Endothelial cell (in vitro differentiated cells): ENCODE measurements around the gene ZNF320. TPM values are rescaled to one million over a fixed set of nuclear protein-coding genes. Genes with fewer than 3 reads are reported as not detected.
"Not testable (repeated sequence)": the region's sequence is repeated elsewhere in the genome, so short reads cannot be mapped to it uniquely, and the experiment has no call there.

ENCODE experiments used
- DNase-seq: peaks from one replicate; pipeline ENCODE4 v3.0.0; 2021; ENCODE audit warnings: low spot score
- H3K27ac Mint-ChIP-seq: one replicate; pipeline ENCODE4 v1.8.0; 2021; ENCODE audit warnings: mixed read lengths, inconsistent platforms; ENCODE audit not compliant: unreplicated experiment
- H3K27me3 Mint-ChIP-seq: one replicate; pipeline ENCODE4 v1.8.0; 2021; ENCODE audit warnings: mild to moderate bottlenecking, moderate library complexity, mixed read lengths, inconsistent platforms; ENCODE audit not compliant: unreplicated experiment
- H3K36me3 Mint-ChIP-seq: one replicate; pipeline ENCODE4 v1.8.0; 2021; ENCODE audit warnings: mild to moderate bottlenecking, low read depth, mixed read lengths, inconsistent platforms; ENCODE audit not compliant: unreplicated experiment
- H3K4me1 Mint-ChIP-seq: one replicate; pipeline ENCODE4 v1.8.0; 2021; ENCODE audit warnings: mild to moderate bottlenecking, mixed read lengths, inconsistent platforms; ENCODE audit not compliant: unreplicated experiment
- H3K4me3 Mint-ChIP-seq: one replicate; pipeline ENCODE4 v1.8.0; 2021; ENCODE audit warnings: mild to moderate bottlenecking, mixed read lengths, inconsistent platforms; ENCODE audit not compliant: unreplicated experiment
- H3K9me3 Mint-ChIP-seq: one replicate; pipeline ENCODE4 v1.8.0; 2021; ENCODE audit warnings: mixed read lengths, inconsistent platforms; ENCODE audit not compliant: unreplicated experiment
- total RNA-seq: library from RNA; stranded (reverse); fragmentation: NEBNext Ultra II Directional; extraction: Animal tissue kit (Norgen Biotek cat#: 25700); gene quantifications from one replicate; pipeline ENCODE4 v1.2.1, GENCODE V29; 2021; ENCODE audit not compliant: unreplicated experiment
- TF ChIP-seq, protein P1 (sequence below): fragments of 200-600 bp; sonication (generic); IDR thresholded peaks from one replicate; pipeline ENCODE4 v1.5.0; 2021; ENCODE audit warnings: antibody characterized with exemption; ENCODE audit not compliant: unreplicated experiment

The ZNF320 gene
- total RNA-seq, 1 donor from 2014 or later: 34.7 TPM

- peaks cover 14% of the 10 kb centered on the region for H3K4me1 Mint-ChIP-seq
- H3K36me3 Mint-ChIP-seq: peaks cover 12% of the 10 kb centered on the region
- TF ChIP-seq, protein P1, sequence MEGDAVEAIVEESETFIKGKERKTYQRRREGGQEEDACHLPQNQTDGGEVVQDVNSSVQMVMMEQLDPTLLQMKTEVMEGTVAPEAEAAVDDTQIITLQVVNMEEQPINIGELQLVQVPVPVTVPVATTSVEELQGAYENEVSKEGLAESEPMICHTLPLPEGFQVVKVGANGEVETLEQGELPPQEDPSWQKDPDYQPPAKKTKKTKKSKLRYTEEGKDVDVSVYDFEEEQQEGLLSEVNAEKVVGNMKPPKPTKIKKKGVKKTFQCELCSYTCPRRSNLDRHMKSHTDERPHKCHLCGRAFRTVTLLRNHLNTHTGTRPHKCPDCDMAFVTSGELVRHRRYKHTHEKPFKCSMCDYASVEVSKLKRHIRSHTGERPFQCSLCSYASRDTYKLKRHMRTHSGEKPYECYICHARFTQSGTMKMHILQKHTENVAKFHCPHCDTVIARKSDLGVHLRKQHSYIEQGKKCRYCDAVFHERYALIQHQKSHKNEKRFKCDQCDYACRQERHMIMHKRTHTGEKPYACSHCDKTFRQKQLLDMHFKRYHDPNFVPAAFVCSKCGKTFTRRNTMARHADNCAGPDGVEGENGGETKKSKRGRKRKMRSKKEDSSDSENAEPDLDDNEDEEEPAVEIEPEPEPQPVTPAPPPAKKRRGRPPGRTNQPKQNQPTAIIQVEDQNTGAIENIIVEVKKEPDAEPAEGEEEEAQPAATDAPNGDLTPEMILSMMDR: peak; percentile 15
- H3K9me3 Mint-ChIP-seq, H3K27me3 Mint-ChIP-seq: not testable (repeated sequence)
- H3K27ac Mint-ChIP-seq: peak within 1 kb of the TSS; percentile 55
- peak; percentile 57 for DNase-seq
- H3K4me3 Mint-ChIP-seq: peak within 1 kb of the TSS; percentile 92
These were observed 39.9 kb downstream of the ZNF320 start, which contains the start of gene ZNF468 for GRCh38 chr19:52857378-52858191. TSS of gene ZNF468 (minus strand) at chr19:52857619. CDS start at chr19:52854272, 3,347 bp downstream.

GRCh38 chr19:52856540-52857377, 40.7 kb downstream of the ZNF320 start:
- Mint-ChIP-seq H3K27ac (peak overlapping the region; percentile 55), H3K4me1 (peaks cover 14% of the 10 kb centered on the region), H3K4me3 (peak overlapping the region; percentile 92), H3K36me3 (peaks cover 16% of the 10 kb centered on the region)
- H3K27me3 Mint-ChIP-seq, H3K9me3 Mint-ChIP-seq: not testable (repeated sequence)
- DNase-seq: peak; percentile 8

Other genes with a start within 250 kb of the ZNF320 start
- gene ZNF611, start 162.6 kb downstream of the ZNF320 start, total RNA-seq: 29.9 TPM
- gene ZNF600, start 110.8 kb downstream of the ZNF320 start, total RNA-seq: 6.6 TPM
- gene ZNF28, start 76.0 kb downstream of the ZNF320 start, total RNA-seq: 22.3 TPM
- gene ZNF468, start 40.0 kb downstream of the ZNF320 start, total RNA-seq: 21.4 TPM
- 12.2 TPM for gene ZNF888, start 25.8 kb upstream of the ZNF320 start, total RNA-seq
- gene ZNF816, start 65.2 kb upstream of the ZNF320 start, total RNA-seq: 16.5 TPM
- not detected for gene ERVV-1, start 116.3 kb upstream of the ZNF320 start, total RNA-seq
- gene ERVV-2, start 147.1 kb upstream of the ZNF320 start, total RNA-seq: not detected
- gene ZNF160, start 205.8 kb upstream of the ZNF320 start, total RNA-seq: 36.3 TPM
- 8.7 TPM for gene ZNF415, start 235.3 kb upstream of the ZNF320 start, total RNA-seq